ENCODE measurements around the gene RFLNA.

Gene RFLNA, protein sequence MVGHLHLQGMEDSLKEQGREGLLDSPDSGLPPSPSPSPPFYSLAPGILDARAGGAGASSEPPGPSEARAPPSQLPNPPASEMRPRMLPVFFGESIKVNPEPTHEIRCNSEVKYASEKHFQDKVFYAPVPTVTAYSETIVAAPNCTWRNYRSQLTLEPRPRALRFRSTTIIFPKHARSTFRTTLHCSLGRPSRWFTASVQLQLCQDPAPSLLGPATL

DNA sequence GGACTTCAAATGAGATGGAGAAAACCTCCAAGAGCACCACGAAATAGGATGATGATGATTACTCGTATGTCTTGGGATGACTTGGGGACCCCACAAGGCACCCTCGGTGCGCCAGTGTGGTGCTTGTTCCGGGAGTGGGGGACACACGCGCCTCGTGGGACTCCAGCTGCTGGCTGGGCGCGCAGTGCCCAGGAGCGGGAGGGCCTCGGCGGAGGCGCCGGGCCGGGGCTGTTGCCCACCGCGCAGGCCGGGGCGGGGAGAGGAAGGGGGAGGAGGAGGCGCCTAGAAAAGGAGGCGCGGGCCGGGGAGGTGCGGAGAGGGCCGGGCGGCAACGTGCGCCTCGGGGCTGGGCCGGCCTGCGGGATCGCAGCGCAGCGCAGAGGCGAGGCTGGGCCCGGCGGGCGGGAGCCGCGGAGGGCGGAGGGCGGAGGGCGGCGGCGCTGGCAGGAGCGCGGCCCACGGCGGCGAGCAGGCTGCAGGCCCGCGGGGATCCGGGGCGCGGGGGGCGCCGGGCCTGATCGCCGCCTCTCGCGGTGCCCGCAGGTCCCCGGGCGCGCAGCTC is at the start of gene RFLNA:
Gene RFLNA, plus strand, starts transcription at position 314 of the 562 bp plus-strand sequence. CDS start 337 bp downstream, outside the sequence.
- intact Hi-C loops (cut with DNase I) = no loop called here
- DNase-seq = peak in 10 of 42 donors; percentile 6 to 44 (median 30)

DNA sequence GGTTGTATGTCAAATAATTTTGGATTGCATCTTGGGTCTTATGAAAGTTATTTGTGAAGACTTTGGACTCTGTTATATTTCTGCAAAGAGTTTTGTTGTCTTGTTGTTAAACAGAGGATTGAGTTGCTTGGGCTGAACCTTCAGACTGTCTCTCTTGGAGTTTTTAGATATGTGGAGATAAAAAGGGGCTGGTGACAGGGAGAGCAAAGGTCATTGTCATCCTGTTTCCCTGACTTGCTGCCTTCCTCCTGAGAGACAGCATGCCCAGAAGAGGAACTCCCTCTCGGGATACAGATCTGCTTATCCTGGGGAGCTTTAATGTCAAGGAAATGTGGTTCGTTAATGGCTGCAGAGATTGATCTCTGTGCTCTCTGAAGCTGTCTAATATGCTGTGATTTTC is 47.6 kb upstream of the RFLNA start:
- intact Hi-C loops (cut with DNase I) = no loop called here

DNA sequence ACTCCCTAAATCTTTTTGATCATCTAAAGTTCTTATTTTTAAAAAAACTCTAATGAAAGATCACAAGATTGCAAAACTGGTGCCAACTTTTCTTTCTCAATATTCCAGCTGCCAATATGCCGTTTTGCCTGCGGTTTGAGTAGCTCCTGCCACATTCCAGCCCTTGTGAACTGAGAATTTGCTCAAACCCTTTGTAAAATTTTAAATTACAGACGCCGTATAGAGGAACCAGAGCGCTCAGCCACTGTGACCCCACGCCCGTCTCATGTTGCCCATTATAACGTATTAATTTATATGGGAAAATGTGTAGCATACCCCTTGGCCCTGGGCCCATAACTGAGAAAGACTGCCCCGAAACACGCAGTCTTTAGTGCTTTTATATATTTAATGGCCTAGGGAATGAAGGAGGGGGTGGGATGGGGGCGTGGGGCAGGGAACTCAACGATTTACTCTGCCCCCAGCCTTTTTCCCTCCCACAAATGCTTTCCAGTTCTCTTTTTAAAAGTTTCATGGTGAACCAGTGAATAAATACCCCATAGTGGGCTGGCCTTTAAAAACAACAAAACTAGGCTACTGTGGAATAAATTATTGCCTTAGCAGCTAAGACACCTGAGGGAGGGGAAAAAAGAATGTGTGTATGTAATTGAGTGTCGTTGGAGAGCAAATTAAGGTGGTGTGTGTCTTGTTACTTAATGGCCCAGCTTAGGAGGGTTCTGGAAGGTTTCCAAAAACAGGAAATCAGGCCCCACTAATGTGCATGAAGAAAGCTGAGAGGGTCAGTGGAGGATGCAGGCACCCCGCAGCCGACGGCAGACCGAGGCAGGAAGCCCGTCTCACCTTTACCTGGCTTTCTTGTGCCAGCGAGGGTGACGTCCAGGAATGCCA is 45.7 kb upstream of the RFLNA start:
- DNase-seq = no peak
- intact Hi-C loops (cut with DNase I) = no loop called here

More for the DNA sequence above, 47.6 kb upstream of the RFLNA start:
- DNase-seq = no peak

DNA sequence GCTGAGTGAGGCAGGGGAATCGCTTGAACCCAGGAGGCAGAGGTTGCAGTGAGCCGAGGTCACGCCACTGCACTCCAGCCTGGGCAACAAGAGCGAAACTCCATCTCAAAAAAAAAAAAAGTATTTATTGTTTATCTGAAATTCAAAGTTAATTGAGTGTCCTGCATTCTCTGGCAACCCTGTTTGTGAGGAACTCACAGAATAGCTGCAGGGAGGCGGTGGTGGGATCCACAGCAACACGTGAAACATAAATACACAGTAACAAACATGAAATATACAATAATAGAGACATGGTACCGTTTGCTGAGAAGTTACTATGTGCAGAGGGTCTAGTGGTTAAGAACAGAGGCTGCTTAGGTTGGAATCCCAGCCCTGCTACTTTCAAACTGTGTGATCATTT is 43.7 kb upstream of the RFLNA start:
- no peak for DNase-seq
- intact Hi-C loops (cut with DNase I) = no loop called here

DNA sequence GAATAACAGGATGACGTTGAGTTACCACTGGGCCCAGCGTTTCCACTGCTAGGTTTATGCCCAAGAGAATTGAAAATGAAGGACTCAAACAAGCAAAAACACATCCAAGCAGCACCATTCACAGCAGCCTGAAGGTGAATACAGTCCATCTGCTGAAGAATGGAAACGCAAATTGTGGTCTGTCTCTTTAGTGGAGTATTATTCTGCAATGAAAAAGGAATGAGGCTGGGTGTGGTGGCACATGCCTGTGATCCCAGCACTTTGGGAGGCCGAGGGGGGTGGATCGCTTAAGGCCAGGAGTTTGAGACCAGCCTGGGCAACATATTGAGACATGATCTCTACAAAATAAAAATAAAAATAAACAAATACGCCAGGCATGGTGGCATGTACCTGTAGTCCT is 41.9 kb upstream of the RFLNA start:
- intact Hi-C loops (cut with DNase I) = no loop called here
- DNase-seq = no peak

DNA sequence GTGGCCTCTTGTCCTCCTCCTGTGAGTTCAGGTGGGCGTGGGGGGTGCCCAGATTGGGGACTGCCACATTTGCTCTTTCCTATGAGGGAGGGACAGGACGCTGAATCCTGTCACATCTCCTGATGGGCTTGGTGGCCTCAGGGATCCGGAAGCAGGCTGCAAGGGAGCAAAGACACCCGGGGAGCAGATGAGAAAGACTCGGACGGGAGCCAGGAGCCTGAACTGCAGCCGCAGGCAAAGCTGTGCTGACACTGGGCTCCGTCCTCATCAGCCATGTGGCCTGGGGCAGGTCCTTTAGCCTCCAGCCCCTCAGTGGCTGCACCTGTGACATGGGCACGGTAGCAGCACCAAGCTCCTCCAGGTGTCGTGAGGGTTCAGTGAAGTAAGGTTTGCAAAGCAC is 40.8 kb upstream of the RFLNA start:
- DNase-seq = no peak
- intact Hi-C loops (cut with DNase I) = no loop called here

DNA sequence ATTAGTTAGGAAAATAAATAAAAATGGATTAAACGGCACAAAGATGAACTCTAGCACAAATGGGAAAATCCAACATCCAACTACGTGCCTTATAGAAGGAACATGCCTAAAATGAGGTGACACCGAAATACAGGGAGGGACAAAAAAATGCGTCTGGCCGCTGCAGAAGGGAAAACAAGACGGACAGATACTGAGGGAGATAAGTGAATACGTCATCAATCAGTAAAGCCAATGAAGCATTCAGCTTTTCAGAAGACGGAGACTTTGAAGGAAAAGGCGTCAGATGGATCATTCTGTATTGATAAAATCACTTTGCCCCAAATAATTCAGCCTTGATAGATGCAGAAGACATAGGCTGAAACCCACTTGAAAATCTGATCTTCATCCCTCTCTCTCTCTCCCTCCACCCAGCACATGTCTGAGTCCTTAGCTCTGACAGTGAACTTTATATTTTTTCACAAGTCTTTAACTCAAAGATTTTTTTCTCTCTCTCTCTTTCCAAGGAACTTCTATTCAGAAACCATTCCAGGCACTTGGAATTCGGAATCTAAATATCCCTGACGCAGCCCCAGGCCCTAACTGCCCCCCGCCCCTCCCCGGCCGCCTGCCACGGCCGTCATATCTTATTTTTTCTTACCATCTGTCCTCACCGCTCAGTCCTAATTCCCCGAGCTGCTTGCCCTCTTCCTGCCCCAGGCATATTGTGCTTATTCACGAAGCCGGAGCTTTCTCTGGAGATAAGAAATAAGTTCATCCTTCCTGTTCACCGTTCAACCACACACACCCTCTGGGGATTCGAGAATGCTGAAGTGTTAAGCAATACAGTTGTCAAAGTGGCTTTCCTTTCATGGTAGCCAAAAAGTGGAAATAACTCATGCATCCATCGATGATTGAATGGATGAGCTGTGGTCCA is 35.5 kb upstream of the RFLNA start:
- intact Hi-C loops (cut with DNase I) = no loop called here
- no peak for DNase-seq

DNA sequence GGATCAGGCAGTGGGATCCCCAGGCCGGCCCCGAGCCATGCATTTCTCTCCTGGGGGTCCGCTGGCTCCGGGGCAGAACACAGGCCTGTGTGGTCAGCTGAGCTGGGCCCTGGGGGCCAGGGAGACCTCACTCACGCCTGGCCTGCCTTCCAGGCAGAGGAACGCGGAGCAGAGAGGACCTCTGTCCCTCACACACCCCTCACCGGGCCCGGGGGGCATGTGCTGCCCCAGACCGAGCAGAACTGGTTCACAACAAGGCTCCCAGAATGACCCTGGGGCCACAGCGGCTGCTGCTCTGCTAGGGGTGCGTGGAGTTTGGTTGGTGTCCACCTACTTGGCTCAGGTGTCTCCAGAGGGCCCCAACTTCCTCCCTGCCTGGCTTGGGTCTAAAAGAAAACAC is 33.0 kb upstream of the RFLNA start:
- DNase-seq = no peak
- intact Hi-C loops (cut with DNase I) = no loop called here

DNA sequence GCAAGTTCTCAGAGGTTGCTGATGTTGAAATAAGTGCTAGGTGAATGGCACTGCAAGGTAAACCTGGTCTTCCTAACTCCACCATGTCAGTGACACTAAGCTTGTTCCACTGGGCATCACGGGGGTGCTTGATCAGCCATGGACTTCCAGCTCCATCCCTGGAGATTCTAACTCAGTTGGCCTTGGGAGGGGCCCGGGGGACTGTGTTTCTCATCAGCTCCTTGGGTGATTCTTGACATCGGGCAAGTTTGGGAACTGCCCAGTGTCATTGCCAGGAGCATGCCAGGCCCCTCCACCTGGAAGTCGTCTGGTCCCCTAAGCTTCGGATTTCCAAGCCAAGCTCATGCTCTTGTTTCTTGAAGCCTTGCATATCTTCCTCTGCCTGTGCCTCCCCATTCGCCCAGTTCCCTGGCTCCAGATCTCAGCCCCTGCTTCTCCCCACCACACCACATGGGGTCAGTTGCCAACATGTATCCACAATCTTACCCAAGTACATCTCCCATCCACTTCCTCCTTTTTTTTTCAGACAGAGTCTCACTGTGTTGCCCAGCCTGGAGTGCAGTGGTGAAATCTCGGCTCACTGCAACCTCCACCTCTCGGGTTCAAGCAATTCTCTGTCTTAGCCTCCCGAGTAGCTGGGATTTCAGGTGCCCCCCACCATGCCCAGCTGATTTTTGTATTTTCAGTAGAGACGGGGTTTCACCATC is 30.7 kb upstream of the RFLNA start:
- intact Hi-C loops (cut with DNase I) = no loop called here
- DNase-seq = no peak

DNA sequence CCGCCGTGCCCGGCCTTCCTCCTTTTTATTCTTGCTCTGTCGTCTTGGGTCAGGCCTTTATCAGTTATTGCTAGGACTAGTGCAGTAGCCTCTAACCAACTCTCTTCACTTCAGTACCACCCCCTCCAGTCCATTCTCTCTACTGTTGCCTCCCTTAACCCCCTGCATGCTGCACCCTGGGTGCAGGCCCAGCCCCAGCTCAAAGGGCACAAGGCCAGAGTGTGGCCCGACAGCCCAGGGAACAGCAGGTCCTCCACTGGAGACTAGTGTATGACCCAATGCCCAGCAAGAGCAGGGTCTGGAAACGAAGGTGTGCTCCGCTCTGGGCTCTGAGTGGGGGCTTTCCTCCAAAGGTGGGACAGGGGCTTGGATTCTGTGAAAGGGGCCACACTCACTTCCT is 30.0 kb upstream of the RFLNA start:
- intact Hi-C loops (cut with DNase I) = no loop called here

DNA sequence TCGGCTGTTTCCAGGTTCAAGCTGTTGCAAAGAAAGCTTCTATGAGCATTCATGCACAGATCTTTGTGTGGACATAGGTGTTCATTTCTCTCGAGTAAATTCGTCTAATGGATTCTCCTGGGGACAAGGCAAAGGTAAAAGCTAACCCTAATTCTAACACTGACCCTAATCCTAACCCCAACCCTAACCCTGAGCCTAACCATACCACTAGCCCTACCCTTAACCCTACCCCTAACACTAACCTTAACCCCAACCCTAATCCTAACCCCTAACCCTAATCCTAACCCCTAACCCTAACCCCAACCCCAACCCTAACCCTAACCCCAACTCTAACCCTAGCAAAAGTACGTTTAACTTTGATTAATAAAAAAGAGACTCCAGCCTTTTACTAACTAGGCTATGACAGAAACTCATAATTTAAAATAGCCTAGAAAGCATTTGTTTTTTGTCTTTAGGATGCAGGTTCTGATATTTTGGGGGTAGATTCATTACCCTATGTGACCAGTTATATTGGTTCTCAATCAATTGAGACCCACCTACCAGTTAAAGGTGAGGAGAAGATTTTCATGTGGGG is 27.6 kb upstream of the RFLNA start:
- intact Hi-C loops (cut with DNase I) = no loop called here
- no peak for DNase-seq

More for the DNA sequence above, 30.0 kb upstream of the RFLNA start:
- DNase-seq = no peak

DNA sequence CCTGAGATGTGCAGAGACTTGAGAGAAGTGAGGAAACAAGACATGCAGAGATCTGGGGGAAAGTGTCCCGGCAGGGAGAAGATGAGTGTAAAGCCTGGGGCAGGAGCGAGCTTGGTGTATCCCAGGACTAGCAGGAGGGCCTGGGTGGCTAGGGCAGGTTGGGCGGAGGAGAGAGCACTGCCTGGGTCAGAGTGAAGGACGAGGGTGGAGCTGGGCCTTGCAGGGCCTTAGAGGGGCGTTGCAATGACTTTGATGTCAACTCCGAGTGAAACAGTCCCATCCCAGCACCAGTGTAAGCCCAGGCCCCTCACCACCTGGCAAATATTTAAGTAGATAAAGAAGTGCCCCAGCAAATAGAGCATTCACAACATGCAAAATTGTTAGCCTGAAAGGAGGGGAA is 24.2 kb upstream of the RFLNA start:
- DNase-seq = no peak

DNA sequence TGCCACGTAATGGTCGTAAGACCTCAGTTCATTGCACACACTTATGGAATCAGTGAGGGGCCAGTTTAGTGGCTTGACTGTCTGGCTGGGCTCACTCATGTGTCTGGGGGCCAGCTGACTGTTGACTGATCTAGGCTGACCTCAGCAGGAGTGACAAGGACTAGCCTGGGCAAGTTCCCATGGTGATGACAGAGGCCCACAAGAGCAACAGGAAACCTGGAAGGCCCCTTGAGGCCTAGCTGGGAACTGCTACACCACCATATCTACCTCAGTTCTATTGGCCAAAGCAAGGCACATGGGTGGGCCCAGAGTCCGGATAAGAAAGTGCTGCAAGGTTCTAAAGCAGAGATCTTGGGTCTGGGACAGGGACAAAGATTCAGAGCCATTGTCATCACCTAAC is 21.3 kb upstream of the RFLNA start:
- intact Hi-C loops (cut with DNase I) = no loop called here
- no peak for DNase-seq

More for the DNA sequence above, 24.2 kb upstream of the RFLNA start:
- intact Hi-C loops (cut with DNase I) = no loop called here

DNA sequence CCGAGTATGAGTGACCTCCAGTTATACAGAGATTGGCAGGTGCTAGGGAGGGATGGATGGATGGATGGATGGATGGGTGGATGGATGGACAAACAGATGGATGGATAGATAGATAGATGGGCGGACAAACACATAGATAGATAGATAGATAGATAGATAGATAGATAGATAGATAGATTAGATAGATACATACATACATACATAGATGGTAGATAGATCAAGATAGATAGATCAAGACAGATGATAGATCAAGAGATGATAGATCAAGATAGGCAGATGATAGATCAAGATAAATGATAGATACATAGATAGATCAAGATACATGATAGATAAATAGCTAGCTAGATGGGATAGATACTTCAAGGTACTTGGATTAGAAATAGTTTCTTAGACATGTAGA is 18.6 kb upstream of the RFLNA start:
- intact Hi-C loops (cut with DNase I) = no loop called here
- DNase-seq = no peak

DNA sequence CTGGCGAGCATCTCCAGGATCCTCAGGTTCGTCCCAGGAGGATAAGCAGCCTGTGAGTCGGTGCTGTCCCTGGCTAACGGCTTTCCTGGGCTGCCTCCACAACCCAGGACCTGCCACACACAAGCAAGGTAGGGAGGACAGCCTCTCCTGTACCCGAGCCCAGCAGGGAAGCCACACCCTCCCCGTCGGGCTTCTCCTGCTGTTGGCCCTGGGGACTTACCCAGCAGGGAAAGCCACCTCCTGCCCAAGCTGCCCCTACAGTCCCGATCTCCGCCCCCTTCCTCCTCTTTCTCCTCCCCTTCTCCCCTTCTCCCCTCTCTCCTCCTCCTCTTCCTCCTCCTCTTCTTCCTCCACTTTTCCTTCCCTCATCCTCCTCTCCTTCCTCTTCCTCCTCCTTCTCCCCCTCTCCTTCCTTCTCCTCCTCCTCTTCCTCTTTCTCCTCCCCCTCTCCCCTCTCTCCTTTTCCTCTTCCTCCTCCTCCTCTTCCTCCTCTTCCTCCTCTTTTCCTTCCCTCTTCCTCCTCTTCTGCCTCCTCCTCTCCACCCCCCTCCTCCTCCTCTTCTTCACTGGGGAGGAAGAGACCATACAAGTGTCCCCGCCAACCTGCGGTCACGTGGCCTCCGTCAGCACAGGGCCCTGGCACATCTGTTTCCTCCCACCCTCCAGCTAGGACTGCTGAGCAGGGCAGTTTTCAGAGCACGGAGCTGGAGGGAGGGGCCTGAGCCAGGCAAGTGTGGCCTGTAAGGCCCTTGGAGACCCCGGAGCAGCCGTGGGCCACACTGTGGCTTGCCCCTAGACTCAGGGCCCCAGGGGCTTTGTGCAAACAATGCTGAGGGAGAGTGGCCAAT is 17.3 kb upstream of the RFLNA start:
- intact Hi-C loops (cut with DNase I) = no loop called here
- peak in 4 of 42 donors; percentile 31 to 43 (median 42) for DNase-seq

DNA sequence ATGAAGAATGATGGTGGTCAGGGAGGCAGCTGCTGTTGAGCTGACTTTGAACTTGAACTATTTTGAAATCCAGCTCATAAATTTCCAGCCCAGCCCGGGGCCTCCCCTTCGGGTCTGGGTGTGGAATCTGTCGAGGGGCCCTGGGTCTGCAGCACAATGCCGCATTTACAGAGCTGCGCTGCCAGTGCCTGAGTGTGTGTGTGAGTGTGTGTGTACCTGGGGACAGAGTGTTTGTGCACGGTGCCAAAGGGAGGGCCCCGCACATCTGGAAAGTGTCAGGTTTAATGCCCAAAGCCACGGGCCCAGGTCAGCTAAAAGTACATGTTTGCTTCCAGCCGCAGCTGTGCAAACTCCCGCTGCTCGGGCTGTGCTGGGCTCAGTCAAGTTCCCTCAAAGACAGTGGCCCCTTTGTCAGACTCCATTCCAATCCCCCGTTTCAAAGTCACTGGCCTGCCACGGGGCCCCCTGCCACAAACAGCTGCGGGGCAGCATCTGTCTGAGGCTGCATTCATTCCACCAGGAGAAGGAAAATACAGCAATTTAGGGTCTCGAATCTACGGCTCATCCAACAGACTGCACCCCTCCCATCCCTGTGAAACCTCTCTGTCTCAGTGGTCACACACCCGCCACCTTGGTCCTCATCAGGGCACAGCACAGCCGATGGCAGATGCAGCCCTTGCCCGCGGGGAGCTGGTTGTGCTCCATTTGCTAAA is 16.3 kb upstream of the RFLNA start:
- intact Hi-C loops (cut with DNase I) = no loop called here
- DNase-seq = peak; percentile 26 to 78 (median 60)

DNA sequence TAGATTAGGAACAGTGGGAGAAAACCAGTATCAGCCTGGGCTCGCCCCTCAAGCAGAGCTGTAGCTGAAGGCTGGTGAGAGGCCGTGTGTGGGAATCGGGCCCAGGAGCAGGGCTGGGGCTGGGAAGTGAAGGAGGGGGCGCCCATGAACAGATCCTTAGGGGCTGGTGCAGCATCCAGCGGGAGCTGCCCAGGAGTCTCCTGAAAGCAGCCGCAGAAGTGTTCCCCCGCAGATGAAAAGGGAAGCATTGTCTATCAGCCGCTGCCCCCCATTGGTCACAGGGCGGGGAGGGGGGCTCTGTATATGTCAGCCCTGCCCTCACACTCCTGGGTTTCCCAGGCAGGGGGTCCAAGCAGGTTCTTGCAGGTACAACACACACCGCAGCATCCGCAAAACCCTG is 15.6 kb upstream of the RFLNA start:
- intact Hi-C loops (cut with DNase I) = no loop called here
- peak in 2 of 42 donors; percentile 20 to 35 for DNase-seq

Measured in head of caudate nucleus (tissue), 42 donors.